ENCODE measurements around the gene GPN1. TPM values are rescaled to one million over a fixed set of nuclear protein-coding genes. Genes with fewer than 3 reads are reported as not detected.

GPN1 gene
- total RNA-seq (2022; extraction: Qiagen RNA extraction; ENCODE audit: low read depth), result 56.4 to 60.1 TPM (median 59.8 TPM) in 5 replicates

DNA sequence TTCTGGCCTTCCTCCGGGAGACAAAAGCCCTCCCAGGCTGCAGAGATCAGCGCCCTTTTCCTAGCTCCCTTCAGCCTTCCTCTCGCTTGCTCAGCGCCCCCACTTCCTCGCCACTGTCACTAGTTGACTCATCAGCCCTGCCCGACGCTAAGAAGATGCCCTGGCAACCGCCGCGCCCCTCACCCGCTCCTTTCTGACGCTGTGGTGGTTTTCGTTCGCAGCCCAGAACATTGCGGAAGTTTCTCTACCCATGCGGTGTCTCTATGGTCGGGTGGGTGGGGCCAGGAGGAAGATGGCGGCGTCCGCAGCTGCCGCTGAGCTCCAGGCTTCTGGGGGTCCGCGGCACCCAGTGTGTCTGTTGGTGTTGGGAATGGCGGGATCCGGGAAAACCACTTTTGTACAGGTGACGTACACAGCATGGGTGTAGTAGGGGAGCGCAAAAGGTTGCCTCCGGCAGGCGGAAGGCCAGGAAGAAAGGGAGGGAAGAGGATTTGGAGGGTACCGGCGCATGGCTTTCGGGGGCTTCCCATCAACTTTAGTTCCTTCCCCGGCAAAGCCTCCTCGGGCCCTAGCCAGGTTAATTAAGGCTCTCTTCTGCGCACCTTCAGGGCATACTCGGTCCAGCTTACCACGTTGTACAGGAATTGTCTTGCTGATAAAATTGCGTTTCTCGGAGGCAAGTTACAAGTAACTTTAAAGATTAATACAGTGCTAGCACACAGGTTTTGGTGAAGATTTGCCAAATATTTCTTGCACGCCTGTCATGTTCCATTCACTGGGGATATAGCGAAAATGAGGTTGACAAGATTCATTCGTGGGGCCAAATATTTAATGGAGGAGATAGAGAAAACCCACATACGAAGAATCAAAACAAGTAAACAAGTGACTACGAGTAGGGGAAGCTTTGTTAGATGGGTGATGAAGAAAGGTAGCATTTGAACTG, at the start of gene GPN1, which contains the start of gene CCDC121:
Gene GPN1 (plus strand): TSS at position 284 of the 943 bp plus-strand sequence. CDS start 9 bp downstream, at position 293.
Gene CCDC121 (minus strand): TSS at position 246 of the 943 bp plus-strand sequence. CDS start 1,213 bp downstream, outside the sequence.

DNA sequence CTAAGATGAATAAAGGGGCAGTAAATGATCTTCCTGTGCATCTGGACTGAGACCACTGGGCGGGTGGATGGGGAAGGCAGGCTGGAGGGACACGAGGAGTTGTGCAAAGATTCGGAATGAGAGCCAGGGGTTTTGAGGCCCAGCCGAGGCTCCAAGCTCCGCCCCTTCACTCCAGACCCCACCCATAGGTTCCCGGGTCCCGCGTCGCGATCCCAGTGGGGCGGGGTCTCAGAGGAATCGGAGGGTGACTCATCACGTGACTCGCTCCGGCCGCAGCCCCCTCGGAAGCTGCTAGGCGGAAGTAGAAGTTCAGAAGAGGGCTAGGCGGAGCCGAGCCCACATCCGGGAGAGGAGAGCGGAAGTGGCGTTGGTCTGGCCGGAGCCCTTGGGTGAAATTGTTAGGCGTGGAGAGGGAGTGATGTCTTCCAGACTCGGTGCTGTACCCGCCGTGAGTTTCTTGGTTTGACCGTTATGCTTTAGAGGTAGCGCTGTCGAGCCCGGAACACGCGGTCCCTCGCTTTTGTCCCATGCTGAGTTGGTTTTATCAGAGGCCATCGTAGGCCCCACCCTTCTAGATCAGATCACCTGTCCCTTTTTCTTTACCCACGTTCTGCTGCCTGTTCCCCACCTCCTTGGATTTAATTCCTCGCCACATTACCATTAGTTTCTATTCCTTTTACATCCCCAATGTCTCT, 46.0 kb upstream of the GPN1 start, which contains the start of gene ZNF512:
Gene ZNF512 (plus strand): TSS at position 348 of the 695 bp plus-strand sequence. CDS start 71 bp downstream, at position 419.

DNA sequence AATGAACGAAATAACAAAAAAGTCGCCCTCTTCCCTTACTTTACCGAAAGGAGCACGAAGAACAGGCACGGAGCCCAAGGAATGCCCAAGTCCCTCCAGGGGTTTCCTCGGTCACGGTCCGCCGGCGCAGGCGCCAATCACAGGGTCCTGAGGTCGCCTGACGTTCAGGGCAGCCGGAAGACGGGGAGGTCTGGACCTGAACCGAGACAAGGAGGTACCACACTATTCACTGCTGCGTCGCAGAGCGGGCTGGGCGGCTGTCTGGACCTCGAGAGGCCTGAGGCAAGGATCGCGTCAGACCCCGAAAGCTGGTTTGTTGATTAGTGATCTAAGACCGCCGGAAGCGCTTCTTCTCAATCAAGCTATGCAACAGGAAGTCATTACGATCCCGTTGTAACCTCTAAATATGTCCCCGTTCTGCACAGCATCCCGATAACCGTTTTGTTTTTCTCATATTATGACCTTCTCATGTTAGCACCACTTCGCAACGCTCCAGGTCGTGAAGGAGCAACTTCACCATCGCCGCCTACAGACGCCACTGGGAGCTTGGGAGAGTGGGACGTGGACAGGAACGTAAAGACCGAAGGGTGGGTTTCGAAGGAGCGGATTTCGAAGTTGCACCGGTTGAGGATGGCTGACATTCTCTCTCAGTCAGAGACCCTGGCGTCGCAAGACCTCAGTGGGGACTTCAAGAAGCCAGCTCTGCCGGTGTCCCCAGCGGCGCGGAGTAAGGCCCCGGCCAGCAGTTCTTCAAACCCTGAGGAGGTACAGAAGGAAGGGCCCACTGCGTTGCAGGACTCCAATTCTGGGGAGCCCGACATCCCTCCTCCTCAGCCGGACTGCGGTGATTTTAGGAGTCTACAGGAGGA, 34.7 kb downstream of the GPN1 start, which contains the start of the genes SLC4A1AP and SUPT7L:
Gene SLC4A1AP (plus strand): TSS at position 605 of the 869 bp plus-strand sequence. CDS start 26 bp downstream, at position 631.
Gene SUPT7L (minus strand): TSS at position 330 of the 869 bp plus-strand sequence. CDS start 1,422 bp downstream, outside the sequence.

Other genes starting within 250 kb of the GPN1 start
- gene ZNF513, start 248.3 kb upstream of the GPN1 start, total RNA-seq (2022; extraction: Qiagen RNA extraction; ENCODE audit: low read depth), result 6.2 to 14.6 TPM (median 14.5 TPM) in 5 replicates
- gene PPM1G, start 219.5 kb upstream of the GPN1 start, total RNA-seq (2022; extraction: Qiagen RNA extraction; ENCODE audit: low read depth), result 148 to 181 TPM (median 176 TPM) in 5 replicates
- 111 to 138 TPM (median 135 TPM) in 5 replicates for gene NRBP1, start 200.4 kb upstream of the GPN1 start, total RNA-seq (2022; extraction: Qiagen RNA extraction; ENCODE audit: low read depth)
- 0.64 to 0.94 TPM (median 0.74 TPM) in 5 replicates for gene KRTCAP3, start 186.7 kb upstream of the GPN1 start, total RNA-seq (2022; extraction: Qiagen RNA extraction; ENCODE audit: low read depth)
- gene IFT172, start 139.3 kb upstream of the GPN1 start, total RNA-seq (2022; extraction: Qiagen RNA extraction; ENCODE audit: low read depth), result 6.6 to 12.6 TPM (median 8.8 TPM) in 5 replicates
- 3.3 to 6.4 TPM (median 4.1 TPM) in 5 replicates for gene FNDC4, start 133.8 kb upstream of the GPN1 start, total RNA-seq (2022; extraction: Qiagen RNA extraction; ENCODE audit: low read depth)
- gene GCKR, start 132.2 kb upstream of the GPN1 start, total RNA-seq (2022; extraction: Qiagen RNA extraction; ENCODE audit: low read depth), result 0.28 to 0.77 TPM (median 0.36 TPM) in 4 of 5 replicates, not detected in the other
- 15.5 to 19.4 TPM (median 18.4 TPM) in 5 replicates for gene ZNF512, start 46.0 kb upstream of the GPN1 start, total RNA-seq (2022; extraction: Qiagen RNA extraction; ENCODE audit: low read depth)
- 2.7 to 4.6 TPM (median 4.0 TPM) in 5 replicates for gene CCDC121, start within 50 bp of the GPN1 start, total RNA-seq (2022; extraction: Qiagen RNA extraction; ENCODE audit: low read depth)
- gene SUPT7L, start 34.6 kb downstream of the GPN1 start, total RNA-seq (2022; extraction: Qiagen RNA extraction; ENCODE audit: low read depth), result 26.4 to 34.3 TPM (median 32.0 TPM) in 5 replicates
- 30.4 to 42.7 TPM (median 31.5 TPM) in 5 replicates for gene SLC4A1AP, start 34.8 kb downstream of the GPN1 start, total RNA-seq (2022; extraction: Qiagen RNA extraction; ENCODE audit: low read depth)
- gene MRPL33, start 142.7 kb downstream of the GPN1 start, total RNA-seq (2022; extraction: Qiagen RNA extraction; ENCODE audit: low read depth), result 294 to 625 TPM (median 311 TPM) in 5 replicates

Data from A549 treated with ZK216348 at 1 μM for 4 hours (cell line).